HG03097 (cell line): ENCODE measurements around the gene SEPTIN5.

Experiments
- ATAC-seq: cut with Tn5 transposase; IDR thresholded peaks from one replicate; pipeline ENCODE4 v1.9.1; 2021; ENCODE audit not compliant: unreplicated experiment, low FRiP score

SEPTIN5 gene

GRCh38 chr22:19769393-19769715 is 55.1 kb downstream of the SEPTIN5 start:
- ATAC-seq, result no peak

DNA sequence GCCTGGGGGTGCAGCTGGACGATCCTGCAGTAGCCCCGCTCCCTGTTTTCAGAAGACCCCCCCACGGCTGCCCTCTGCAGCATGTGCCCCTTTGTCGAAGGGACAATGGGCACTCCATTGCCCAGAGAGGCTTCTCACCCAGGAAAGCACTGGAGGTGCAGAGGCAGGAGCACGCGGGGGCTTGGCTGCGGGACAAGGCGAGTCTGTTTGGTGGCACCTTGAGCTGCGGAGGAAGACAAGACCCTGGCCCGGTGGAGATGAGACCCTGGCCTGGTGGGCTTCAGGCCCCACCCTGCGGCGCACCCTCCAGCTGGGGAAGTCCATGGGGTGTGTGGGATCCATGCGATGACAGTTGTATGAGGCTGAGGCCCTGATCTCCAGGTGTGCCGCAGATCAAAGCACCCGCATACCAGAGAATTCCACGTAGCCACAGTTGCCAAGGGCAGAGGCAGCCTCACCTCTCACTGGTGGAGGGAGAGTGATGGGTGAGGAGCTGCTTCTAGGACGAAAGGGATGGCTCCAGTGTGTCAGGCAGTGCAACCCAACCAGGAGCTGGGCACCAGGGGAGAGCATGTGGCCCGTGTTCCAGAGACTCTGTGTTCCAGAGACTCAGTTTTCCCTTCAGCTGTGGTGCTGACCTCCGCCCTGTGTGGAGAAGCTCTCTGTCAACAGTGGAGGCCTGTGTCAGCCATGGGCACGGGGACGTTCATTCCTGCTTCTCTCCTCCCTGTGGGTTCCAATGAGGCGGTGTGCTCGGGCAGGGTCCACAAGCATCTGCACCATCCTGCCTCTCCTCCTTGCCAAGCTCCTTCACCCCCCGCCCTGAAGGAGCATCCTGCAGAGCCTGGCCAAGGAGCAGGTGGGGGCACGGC is 56.3 kb downstream of the SEPTIN5 start:
- no peak for ATAC-seq

- no peak for ATAC-seq
Observed at GRCh38 chr22:19772422-19772672, 58.0 kb downstream of the SEPTIN5 start.
